ENCODE measurements around the gene CDH2.

DNA sequence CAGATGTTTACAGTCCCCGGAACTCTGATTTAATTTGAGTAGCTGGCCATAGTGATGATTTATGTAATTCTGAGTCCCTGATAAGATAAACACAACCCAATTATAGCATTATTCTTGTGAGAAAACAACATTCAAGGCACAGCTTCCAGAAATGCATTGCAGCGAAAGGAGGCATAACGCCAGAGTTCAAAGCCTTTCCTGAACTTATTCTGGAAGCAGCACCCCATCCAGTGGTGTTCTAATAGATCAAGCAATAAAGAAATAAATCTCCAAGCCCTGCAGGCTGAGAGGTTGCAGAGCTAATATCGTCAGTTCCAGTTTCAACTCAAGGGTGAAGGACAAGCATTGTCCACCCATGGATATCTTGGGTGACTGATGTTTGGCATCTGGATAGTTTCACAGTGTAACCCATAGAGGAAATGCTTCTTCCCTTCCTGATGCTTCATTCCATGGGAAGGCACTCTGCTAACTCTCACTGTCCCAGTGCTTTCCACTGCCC is 18.8 kb downstream of the CDH2 start:
- TF ChIP-seq, protein P1, sequence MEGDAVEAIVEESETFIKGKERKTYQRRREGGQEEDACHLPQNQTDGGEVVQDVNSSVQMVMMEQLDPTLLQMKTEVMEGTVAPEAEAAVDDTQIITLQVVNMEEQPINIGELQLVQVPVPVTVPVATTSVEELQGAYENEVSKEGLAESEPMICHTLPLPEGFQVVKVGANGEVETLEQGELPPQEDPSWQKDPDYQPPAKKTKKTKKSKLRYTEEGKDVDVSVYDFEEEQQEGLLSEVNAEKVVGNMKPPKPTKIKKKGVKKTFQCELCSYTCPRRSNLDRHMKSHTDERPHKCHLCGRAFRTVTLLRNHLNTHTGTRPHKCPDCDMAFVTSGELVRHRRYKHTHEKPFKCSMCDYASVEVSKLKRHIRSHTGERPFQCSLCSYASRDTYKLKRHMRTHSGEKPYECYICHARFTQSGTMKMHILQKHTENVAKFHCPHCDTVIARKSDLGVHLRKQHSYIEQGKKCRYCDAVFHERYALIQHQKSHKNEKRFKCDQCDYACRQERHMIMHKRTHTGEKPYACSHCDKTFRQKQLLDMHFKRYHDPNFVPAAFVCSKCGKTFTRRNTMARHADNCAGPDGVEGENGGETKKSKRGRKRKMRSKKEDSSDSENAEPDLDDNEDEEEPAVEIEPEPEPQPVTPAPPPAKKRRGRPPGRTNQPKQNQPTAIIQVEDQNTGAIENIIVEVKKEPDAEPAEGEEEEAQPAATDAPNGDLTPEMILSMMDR (IDR thresholded peaks at IDR 0.05): peak in 1 of 3 donors; percentile 13
- TF ChIP-seq POLR2A (IDR thresholded peaks at IDR 0.05): no peak

Data from ovary (tissue), 3 donors.